Lower lobe of right lung (tissue), 2 donors: ENCODE measurements around the gene P4HTM. TPM values are rescaled to one million over a fixed set of nuclear protein-coding genes. Genes with fewer than 3 reads are reported as not detected.
"Not testable (repeated sequence)": the region's sequence is repeated elsewhere in the genome, so short reads cannot be mapped to it uniquely, and the experiment has no call there.

Experiments
- ATAC-seq, 2 donors: fragments of 200-7000 bp; cut with Tn5 transposase; one replicate each; pipeline ENCODE4 v1.9.1; 2020 to 2022; ENCODE audit warnings: mild to moderate bottlenecking in 2 of 2, moderate library complexity in 2 of 2
- DNase-seq: peaks from one replicate; pipeline ENCODE4 v3.0.0-alpha.2; 2020
- H3K27ac ChIP-seq: fragments of 200-600 bp; one replicate; pipeline ENCODE4 v1.8.0; 2022
- H3K27me3 ChIP-seq: fragments of 200-600 bp; one replicate; pipeline ENCODE4 v1.8.0; 2022; ENCODE audit warnings: low read depth
- H3K36me3 ChIP-seq: fragments of 200-600 bp; one replicate; pipeline ENCODE4 v1.8.0; 2022; ENCODE audit warnings: mild to moderate bottlenecking
- H3K4me1 ChIP-seq: fragments of 200-600 bp; one replicate; pipeline ENCODE4 v1.8.0; 2022
- H3K4me3 ChIP-seq: fragments of 200-600 bp; one replicate; pipeline ENCODE4 v1.8.0; 2022; ENCODE audit warnings: mild to moderate bottlenecking
- H3K9me3 ChIP-seq: fragments of 200-600 bp; one replicate; pipeline ENCODE4 v1.8.0; 2022
- intact Hi-C: fragments of 100-400 bp; cut with DNase I; formaldehyde crosslinking; loops from one replicate; pipeline ENCODE4 v1.11.0; 2022
- total RNA-seq: library from RNA; stranded (reverse); fragmentation: NEBNext Ultra II Directional; extraction: Animal tissue kit (Norgen Biotek cat#: 25700); gene quantifications from one replicate; pipeline ENCODE4 v1.2.1, GENCODE V29; 2021
- TF ChIP-seq, protein P1 (sequence below): fragments of 200-600 bp; IDR thresholded peaks from one replicate; pipeline ENCODE4 v1.8.0; 2022; ENCODE audit warnings: antibody characterized with exemption, mild to moderate bottlenecking
- donor health status: DM: no; HTN: yes; CAD: no; lungs with severe emphysema.

Gene P4HTM
- total RNA-seq, 1 donor from 2014 or later, result 44.0 TPM

- Histone ChIP-seq H3K4me3 (peak overlapping the region; percentile 96), H3K4me1 (peaks cover 19% of the 10 kb centered on the region), H3K27me3 (no peaks in the 10 kb centered on the region), H3K36me3 (peaks cover 6% of the 10 kb centered on the region), H3K9me3 (no peaks in the 10 kb centered on the region), H3K27ac (peak overlapping the region; percentile 94)
- TF ChIP-seq, protein P1, sequence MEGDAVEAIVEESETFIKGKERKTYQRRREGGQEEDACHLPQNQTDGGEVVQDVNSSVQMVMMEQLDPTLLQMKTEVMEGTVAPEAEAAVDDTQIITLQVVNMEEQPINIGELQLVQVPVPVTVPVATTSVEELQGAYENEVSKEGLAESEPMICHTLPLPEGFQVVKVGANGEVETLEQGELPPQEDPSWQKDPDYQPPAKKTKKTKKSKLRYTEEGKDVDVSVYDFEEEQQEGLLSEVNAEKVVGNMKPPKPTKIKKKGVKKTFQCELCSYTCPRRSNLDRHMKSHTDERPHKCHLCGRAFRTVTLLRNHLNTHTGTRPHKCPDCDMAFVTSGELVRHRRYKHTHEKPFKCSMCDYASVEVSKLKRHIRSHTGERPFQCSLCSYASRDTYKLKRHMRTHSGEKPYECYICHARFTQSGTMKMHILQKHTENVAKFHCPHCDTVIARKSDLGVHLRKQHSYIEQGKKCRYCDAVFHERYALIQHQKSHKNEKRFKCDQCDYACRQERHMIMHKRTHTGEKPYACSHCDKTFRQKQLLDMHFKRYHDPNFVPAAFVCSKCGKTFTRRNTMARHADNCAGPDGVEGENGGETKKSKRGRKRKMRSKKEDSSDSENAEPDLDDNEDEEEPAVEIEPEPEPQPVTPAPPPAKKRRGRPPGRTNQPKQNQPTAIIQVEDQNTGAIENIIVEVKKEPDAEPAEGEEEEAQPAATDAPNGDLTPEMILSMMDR, result no peak
- ATAC-seq (peak; percentile 8 to 24), DNase-seq (no peak)
- intact Hi-C loops, result no loop called here
Measured at GRCh38 chr3:49006408-49007067, 16.5 kb downstream of the P4HTM start.

GRCh38 chr3:49007068-49007770 lies 17.2 kb downstream of the P4HTM start, which contains the start of gene WDR6:
Gene WDR6 (plus strand): TSS chr3:49007391. CDS start chr3:49007432, 41 bp downstream.
- peak within 1 kb of the TSS; percentile 96 for H3K4me3 ChIP-seq
- peaks cover 19% of the 10 kb centered on the region for H3K4me1 ChIP-seq
- TF ChIP-seq, protein P1, result peak; percentile 43
- H3K27me3 ChIP-seq, result no peaks in the 10 kb centered on the region
- intact Hi-C loops, result no loop called here
- DNase-seq (peak; percentile 99), ATAC-seq (peak; percentile 96)
- H3K36me3 ChIP-seq, result peaks cover 13% of the 10 kb centered on the region
- H3K27ac ChIP-seq, result peak within 1 kb of the TSS; percentile 94
- no peaks in the 10 kb centered on the region for H3K9me3 ChIP-seq

- H3K27me3 ChIP-seq, result no peaks in the 10 kb centered on the region
- TF ChIP-seq, protein P1, result no peak
- ATAC-seq (peak; percentile 87 to 91), DNase-seq (peak; percentile 92)
- no peaks in the 10 kb centered on the region for H3K9me3 ChIP-seq
- peaks cover 20% of the 10 kb centered on the region for H3K36me3 ChIP-seq
- peaks cover 19% of the 10 kb centered on the region for H3K4me1 ChIP-seq
- intact Hi-C loops, result no loop called here
- H3K4me3 ChIP-seq, result peak overlapping the region; percentile 96
- peak overlapping the region; percentile 94 for H3K27ac ChIP-seq
Measured at GRCh38 chr3:49007771-49008528, 17.9 kb downstream of the P4HTM start.

DNA sequence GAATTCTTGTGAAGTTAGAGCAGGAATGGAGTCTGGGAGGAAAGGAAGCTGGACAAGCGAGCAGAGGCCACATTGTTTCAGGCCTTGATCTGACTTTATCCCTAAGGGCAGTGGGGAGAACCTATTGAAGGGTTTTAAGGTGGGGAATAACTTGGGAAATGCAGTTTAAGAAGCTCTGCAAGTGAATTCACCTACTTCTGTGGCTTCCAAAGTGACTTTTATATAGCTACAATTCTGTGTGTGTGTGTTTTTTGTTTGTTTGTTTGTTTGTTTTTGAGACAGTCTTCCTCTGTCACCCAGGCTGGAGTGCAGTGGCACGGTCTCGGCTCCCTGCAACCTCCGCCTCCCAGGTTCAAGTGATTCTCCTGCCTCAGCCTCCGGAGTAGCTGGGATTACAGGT lies 18.6 kb downstream of the P4HTM start:
- peaks cover 27% of the 10 kb centered on the region for H3K36me3 ChIP-seq
- peak overlapping the region; percentile 94 for H3K27ac ChIP-seq
- peak overlapping the region; percentile 96 for H3K4me3 ChIP-seq
- ATAC-seq, H3K27me3 ChIP-seq, H3K9me3 ChIP-seq, intact Hi-C loops, DNase-seq: not testable (repeated sequence)
- peaks cover 19% of the 10 kb centered on the region for H3K4me1 ChIP-seq

GRCh38 chr3:49009396-49009795 lies 19.4 kb downstream of the P4HTM start:
- no peak for ATAC-seq
- no peaks in the 10 kb centered on the region for H3K27me3 ChIP-seq
- TF ChIP-seq, protein P1, result no peak
- no peak for DNase-seq
- H3K4me3 ChIP-seq, result no peak overlapping the region
- no peak overlapping the region for H3K27ac ChIP-seq
- H3K4me1 ChIP-seq, result peaks cover 19% of the 10 kb centered on the region
- peaks cover 34% of the 10 kb centered on the region for H3K36me3 ChIP-seq
- H3K9me3 ChIP-seq, result no peaks in the 10 kb centered on the region
- intact Hi-C loops, result no loop called here
